ENCODE results near the gene ANKRD17.
"Not testable (repeated sequence)": the region's sequence is repeated elsewhere in the genome, so short reads cannot be mapped to it uniquely, and the experiment has no call there.

ANKRD17 gene

GRCh38 chr4:73244945-73245601 lies 13.5 kb downstream of the ANKRD17 start:
- no peak for DNase-seq

GRCh38 chr4:73237044-73237443 lies 21.6 kb downstream of the ANKRD17 start:
- DNase-seq: no peak

- DNase-seq: no peak
Observed at GRCh38 chr4:73236151-73236550, 22.4 kb downstream of the ANKRD17 start.

GRCh38 chr4:73234712-73235111 lies 23.9 kb downstream of the ANKRD17 start:
- peak; percentile 61 for DNase-seq

- DNase-seq: no peak
Observed at GRCh38 chr4:73231518-73232487, 26.8 kb downstream of the ANKRD17 start.

GRCh38 chr4:73230865-73231517 lies 27.6 kb downstream of the ANKRD17 start:
- DNase-seq: no peak

GRCh38 chr4:73228800-73229199 lies 29.8 kb downstream of the ANKRD17 start:
- not testable (repeated sequence) for DNase-seq

- DNase-seq: no peak
Observed at GRCh38 chr4:73224886-73225285, 33.7 kb downstream of the ANKRD17 start.

- no peak for DNase-seq
Observed at GRCh38 chr4:73223258-73223650, 35.3 kb downstream of the ANKRD17 start.

- DNase-seq: peak; percentile 89
Observed at GRCh38 chr4:73222466-73223257, 35.9 kb downstream of the ANKRD17 start.

GRCh38 chr4:73221734-73222133 lies 36.9 kb downstream of the ANKRD17 start:
- DNase-seq: no peak

GRCh38 chr4:73220815-73221214 lies 37.8 kb downstream of the ANKRD17 start:
- no peak for DNase-seq

- DNase-seq: peak; percentile 33
Observed at GRCh38 chr4:73213916-73214653, 44.5 kb downstream of the ANKRD17 start.

GRCh38 chr4:73212982-73213730 lies 45.4 kb downstream of the ANKRD17 start:
- no peak for DNase-seq

- DNase-seq: no peak
Observed at GRCh38 chr4:73211968-73212367, 46.6 kb downstream of the ANKRD17 start.

- no peak for DNase-seq
Observed at GRCh38 chr4:73208376-73208775, 50.2 kb downstream of the ANKRD17 start.

GRCh38 chr4:73206236-73206635 lies 52.4 kb downstream of the ANKRD17 start:
- no peak for DNase-seq

GRCh38 chr4:73205482-73205881 lies 53.1 kb downstream of the ANKRD17 start:
- DNase-seq: no peak

GRCh38 chr4:73203976-73204375 lies 54.6 kb downstream of the ANKRD17 start:
- DNase-seq: not testable (repeated sequence)

- DNase-seq: no peak
Observed at GRCh38 chr4:73197220-73197619, 61.4 kb downstream of the ANKRD17 start.

- no peak for DNase-seq
Observed at GRCh38 chr4:73194064-73194463, 64.5 kb downstream of the ANKRD17 start.

Data from NCI-H226 (cell line).